GM10248 (cell line): ENCODE data around the gene DIRAS1.

Experiments used
- CTCF ChIA-PET: fragments of 300-600 bp; sonication (Branson Sonifier 250); formaldehyde crosslinking; extraction: SDS; loops from one replicate; lab custom pipeline; 2021; ENCODE audit warnings: antibody characterized with exemption; lab: Yijun Ruan, JAX
- POLR2A ChIA-PET: fragments of 350-650 bp; sonication (Branson Sonifier 250); formaldehyde crosslinking; extraction: SDS; loops from one replicate; lab custom pipeline; 2020; ENCODE audit warnings: antibody characterized with exemption; lab: Yijun Ruan, JAX
- DNase-seq: peaks from one replicate; pipeline ENCODE4 v3.0.0; 2012; ENCODE audit errors: extremely low spot score
- TF ChIP-seq, protein P1 (sequence below): IDR thresholded peaks from 2 replicates; pipeline ENCODE4 v1.5.1; 2012; ENCODE audit warnings: mild to moderate bottlenecking, low read depth; ENCODE audit errors: extremely low read depth, missing control alignments, control extremely low read depth

DIRAS1 gene, protein sequence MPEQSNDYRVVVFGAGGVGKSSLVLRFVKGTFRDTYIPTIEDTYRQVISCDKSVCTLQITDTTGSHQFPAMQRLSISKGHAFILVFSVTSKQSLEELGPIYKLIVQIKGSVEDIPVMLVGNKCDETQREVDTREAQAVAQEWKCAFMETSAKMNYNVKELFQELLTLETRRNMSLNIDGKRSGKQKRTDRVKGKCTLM

DNA sequence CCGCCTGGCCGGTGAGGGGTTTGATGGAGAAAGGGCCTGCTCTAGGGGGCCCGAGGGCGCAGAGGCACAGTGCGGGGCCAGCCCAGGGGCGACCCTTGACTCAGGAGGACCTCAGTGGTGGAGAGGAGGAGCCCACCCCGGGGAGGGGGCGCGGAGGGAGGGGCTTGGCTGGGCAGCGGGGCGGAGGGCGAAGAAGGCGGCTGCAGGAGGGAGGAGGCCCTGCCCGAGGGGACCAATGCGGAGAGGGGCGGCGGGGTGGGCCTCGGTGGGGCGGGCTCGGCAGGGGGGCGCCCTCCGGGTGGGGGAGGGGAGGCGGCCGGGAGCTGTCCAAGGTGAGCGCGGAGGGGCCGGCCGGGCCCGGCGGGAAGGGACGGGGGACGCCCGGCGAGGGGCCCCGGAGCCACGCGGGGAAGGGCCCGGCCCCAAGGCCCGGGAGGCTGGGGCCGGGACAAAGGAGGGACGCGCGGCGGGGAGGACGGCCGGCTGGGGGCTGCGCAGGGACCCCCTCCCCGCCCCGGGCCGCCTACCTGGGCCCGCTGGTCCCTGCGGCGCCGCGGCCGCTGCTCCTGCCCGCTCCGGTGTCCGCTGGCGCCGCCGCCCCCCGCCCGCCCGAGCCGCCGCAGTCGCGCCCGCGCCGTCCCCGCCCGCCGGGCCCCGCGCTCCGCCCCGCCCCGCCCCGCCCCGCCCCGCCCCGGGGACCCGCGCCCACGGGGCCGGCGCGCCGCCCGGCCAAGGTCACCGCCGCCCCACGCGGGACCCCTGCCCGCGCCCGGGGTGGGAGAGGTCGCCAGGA is at the start of gene DIRAS1:
Gene DIRAS1, minus strand, starts transcription at position 596 of the 793 bp plus-strand sequence. CDS start 3,566 bp downstream, outside the sequence.
- POLR2A ChIA-PET, result no interaction called here
- TF ChIP-seq, protein P1, sequence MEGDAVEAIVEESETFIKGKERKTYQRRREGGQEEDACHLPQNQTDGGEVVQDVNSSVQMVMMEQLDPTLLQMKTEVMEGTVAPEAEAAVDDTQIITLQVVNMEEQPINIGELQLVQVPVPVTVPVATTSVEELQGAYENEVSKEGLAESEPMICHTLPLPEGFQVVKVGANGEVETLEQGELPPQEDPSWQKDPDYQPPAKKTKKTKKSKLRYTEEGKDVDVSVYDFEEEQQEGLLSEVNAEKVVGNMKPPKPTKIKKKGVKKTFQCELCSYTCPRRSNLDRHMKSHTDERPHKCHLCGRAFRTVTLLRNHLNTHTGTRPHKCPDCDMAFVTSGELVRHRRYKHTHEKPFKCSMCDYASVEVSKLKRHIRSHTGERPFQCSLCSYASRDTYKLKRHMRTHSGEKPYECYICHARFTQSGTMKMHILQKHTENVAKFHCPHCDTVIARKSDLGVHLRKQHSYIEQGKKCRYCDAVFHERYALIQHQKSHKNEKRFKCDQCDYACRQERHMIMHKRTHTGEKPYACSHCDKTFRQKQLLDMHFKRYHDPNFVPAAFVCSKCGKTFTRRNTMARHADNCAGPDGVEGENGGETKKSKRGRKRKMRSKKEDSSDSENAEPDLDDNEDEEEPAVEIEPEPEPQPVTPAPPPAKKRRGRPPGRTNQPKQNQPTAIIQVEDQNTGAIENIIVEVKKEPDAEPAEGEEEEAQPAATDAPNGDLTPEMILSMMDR, result no peak
- CTCF ChIA-PET, result no interaction called here
- DNase-seq, result no peak

DNA sequence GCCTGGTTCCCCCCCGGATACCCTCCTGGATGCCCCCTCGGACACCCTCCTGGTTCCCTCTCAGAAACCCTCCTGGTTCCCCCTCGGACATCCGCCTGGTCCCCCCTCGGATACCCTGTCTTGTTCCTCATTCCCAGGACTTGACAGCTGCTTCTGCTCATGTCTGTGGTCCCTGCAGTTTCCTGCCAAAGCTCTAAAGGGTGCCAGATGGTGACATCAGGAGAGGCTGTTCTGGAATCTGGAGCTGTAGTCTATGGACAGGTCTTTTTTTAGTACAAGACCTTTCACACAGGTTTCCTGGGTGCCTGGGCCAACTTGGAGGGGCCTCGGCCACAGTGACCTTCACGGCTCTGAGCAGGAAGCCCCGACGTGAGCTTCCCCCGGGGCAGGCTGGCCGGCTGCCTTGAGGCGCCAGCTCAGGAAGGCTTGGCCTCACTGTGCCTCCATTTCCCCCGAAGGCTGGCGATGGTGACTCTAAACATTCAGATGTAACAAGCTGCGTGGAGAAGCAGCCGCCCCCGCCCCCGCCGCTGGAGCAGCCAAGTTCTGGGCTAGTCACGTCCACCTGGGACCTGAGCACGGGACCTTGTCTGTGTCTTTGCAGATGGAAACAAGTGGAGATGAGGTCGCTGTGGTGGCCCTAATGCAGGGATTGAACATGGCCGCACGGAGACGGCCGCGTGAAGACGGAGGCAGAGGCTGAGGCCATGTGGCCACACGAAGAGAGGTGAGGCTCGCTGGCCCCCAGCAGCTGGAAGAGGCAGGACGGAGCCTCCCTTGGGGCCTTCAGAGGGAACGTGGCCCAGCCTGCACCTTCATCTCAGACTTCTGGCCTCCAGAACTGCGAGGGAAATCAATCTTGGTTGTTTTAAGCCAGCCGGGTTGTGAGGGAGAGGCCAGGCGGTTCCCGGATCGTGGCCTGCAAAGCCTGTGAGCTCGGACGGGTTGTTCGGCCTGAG is 49.2 kb upstream of the DIRAS1 start:
- ChIA-PET POLR2A (no interaction called here), CTCF (interaction anchor here (1.6 kb wide), 2 partner anchors 11 to 21 kb away, joined by 4 to 5 read pairs; no protein-coding TSS in a partner anchor)
- DNase-seq, result no peak
- TF ChIP-seq, protein P1, result no peak

DNA sequence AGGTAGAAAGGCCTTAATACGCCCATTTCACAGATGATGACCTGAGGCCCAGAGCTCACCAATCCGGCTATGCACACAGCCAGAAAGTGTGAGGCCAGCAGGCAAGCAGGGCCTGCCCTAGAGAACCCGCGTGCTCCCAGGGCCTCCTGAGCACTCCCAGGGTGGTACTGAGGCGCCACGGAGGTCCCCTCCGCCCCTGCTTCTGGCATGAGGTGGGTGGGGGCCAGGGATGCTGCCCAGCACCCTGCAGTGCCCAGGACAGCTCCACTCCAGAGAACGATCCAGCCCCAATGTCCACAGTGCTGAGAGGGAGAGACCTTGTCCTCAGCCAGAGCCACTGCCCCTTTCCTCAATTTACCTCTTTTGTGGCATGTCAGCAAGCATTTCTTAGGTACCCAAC is 48.0 kb upstream of the DIRAS1 start:
- CTCF ChIA-PET, result interaction anchor here (1.6 to 2.2 kb wide), 3 partner anchors 14 to 121 kb away, joined by 5 to 7 read pairs (median 7); partner anchors contain the start of gene SGTA
- POLR2A ChIA-PET, result no interaction called here

DNA sequence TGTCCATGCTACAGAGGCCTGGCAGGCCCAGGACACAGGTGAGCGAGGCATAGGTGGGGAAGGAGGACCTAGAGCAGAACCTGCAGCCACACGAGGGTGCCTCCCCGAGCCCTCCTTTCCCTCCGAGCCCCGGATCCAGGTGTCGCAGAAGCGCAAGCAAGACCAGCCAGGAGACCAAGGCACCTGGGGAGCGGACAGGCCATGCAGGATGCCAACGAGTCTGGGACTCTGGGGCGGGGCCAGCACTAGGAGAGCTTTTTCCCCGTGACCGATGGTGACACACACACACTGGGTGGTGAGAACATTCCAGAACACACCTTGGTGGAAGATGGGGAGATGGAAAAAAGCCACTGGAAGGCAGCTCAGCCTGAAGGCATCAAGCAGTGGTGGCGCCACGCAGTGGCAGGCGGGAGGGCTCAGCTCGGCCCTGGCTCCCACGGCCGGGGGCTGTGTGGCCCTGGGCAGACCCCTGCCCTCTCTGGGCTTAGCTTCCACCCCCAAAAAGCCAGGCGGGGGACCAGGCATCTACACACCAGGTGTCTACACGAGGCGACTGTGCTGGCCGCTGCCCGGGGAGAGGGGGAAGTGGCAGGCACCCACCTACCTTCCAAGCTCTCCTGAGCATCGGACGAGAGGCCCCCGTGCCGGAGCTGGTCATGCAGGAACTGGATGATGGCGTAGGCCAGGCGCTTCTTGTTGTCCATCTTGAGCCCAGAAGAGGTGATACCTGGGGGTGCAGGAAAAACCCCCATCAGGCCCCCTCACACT is 47.4 kb upstream of the DIRAS1 start:
- DNase-seq, result no peak
- POLR2A ChIA-PET, result no interaction called here
- CTCF ChIA-PET, result interaction anchor here (0.9 to 2.2 kb wide), 4 partner anchors 15 to 120 kb away, joined by 3 to 7 read pairs (median 6); partner anchors contain the start of gene SGTA
- TF ChIP-seq, protein P1, result no peak

More for the DNA sequence above, 48.0 kb upstream of the DIRAS1 start:
- DNase-seq, result no peak
- TF ChIP-seq, protein P1, result no peak

DNA sequence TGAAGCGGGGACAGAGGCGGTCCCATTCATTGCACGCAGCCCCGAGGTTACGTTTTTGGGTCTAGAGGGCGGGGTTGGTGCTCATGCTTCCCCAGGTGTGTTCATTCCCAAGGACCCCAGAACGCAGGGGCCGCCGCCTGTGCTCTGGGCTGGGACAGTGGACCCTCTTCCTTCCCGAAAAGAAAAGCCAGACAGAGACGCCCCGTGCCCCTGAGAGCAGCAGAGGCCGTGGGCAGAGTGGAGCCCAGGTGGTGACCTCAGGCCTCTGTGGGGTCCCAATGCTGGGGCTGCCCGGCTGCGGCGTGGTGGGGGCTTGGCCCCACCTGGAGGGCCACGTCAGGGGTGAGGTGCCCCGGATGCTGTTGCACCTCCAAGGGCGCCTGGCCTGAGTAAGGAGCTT is 46.5 kb upstream of the DIRAS1 start:
- POLR2A ChIA-PET, result no interaction called here
- CTCF ChIA-PET, result interaction anchor here (0.9 to 2.2 kb wide), 4 partner anchors 16 to 119 kb away, joined by 3 to 7 read pairs (median 6); partner anchors contain the start of gene SGTA

More for the DNA sequence above, 46.5 kb upstream of the DIRAS1 start:
- no peak for DNase-seq
- TF ChIP-seq, protein P1, result no peak
